A549 treated with CpdA at 1 μM for 4 hours (cell line): ENCODE measurements around the gene NOP9. TPM values are rescaled to one million over a fixed set of nuclear protein-coding genes. Genes with fewer than 3 reads are reported as not detected.

Experiments used
- total RNA-seq: library from RNA; stranded (reverse); fragments of 200-300 nt; extraction: Qiagen RNA extraction; gene quantifications from 5 replicates; pipeline ENCODE4 v1.2.3, GENCODE V29; 2022; ENCODE audit warnings: low read depth

The NOP9 gene, protein sequence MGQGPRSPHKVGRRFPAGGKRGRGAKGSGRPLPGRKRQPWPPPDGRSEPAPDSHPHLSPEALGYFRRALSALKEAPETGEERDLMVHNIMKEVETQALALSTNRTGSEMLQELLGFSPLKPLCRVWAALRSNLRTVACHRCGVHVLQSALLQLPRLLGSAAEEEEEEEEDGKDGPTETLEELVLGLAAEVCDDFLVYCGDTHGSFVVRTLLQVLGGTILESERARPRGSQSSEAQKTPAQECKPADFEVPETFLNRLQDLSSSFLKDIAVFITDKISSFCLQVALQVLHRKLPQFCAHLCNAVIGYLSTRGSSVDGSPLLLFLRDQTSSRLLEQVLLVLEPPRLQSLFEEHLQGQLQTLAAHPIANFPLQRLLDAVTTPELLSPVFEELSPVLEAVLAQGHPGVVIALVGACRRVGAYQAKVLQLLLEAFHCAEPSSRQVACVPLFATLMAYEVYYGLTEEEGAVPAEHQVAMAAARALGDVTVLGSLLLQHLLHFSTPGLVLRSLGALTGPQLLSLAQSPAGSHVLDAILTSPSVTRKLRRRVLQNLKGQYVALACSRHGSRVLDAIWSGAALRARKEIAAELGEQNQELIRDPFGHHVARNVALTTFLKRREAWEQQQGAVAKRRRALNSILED
- total RNA-seq = 15.1 to 19.5 TPM (median 18.5 TPM) in 5 replicates

DNA sequence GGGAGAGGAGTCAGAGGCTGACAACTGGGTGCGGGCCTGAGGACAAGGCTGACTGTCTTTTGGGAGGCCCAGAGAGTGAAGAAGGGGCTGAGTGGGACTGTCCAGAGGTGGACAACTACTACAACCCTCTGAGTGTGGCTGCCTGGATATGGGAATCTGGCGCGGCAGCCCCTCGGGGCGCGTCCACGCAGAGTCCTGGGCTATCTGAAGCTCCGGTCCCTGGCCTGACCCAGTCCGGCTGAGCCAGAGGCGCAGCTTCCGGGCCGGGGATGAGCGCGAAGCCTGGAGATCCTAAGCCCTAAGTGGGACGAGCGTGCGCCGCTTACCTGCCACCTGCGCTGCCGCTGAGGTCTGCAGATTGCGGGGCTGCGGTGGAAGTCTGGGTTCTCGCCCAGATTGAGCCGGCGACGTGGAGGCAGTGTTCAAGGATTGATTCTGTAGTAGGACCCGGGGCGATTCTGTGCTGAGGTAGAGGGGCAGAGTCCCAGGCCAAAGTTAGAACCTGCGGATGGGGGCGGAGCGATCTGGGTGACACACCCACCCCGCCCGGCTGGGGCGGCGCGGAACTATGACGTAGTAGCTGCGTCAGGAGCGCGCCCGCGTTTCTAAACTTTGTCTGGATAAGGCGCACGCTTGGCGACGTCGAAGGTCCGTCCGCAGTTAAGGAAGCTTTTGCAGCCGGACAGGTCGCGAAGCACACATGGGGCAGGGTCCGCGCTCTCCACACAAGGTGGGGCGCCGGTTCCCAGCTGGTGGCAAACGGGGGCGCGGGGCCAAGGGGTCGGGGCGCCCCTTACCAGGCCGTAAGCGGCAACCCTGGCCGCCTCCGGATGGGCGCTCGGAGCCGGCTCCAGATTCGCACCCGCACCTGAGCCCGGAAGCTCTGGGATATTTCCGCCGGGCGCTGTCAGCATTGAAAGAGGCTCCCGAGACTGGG is at the start of gene NOP9, which contains the start of gene DHRS1:
Gene NOP9 (plus strand): TSS at position 596 of the 937 bp plus-strand sequence. CDS start 105 bp downstream, at position 701.
Gene DHRS1 (minus strand): TSS at position 526 of the 937 bp plus-strand sequence. CDS start 674 bp downstream, outside the sequence.

DNA sequence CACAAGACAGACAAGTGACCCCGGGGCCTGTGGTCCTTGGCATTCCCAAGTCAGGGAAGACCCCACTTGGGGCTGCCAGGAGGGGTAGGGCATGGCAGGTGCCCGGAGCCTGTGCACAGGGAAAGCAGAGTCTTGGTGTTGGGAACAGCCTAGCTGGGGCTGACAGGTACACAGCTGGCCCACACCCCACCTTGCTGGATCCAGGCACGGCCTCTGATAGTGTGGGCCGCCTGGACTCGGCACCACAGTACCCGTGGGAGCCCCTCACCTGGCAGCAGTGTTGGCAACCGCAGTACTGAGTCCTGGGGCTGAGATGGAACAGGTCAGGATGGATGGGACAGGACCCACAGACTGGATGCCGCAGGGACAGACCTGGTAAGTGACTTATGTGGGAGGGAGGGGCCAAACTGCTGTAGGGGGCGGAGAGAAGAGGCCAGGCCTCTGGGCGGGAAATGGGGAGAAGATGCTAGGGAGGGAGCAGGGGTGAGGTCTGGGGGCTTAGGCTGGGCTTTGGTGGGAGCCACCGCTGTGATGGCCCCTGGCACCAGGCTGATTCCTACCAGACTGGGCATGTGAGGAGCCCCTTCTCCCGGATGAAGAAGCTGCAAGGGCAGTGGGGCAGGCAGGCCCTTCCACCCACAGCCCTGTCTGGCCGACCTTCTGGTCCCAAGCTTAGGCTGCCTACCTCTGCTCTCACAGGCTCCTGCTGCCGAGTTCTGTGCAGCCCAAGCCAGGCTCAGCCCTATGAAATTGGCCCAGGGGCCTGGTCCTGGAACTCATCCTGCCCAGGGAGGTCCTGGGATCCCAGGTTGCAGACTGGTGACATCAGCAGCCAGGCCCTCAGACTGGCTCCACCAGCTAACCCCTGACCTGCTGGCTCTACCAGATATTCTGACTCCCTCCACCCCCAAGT is 36.6 kb upstream of the NOP9 start, which contains the start of gene TGM1:
Gene TGM1 (minus strand): TSS at position 357 of the 913 bp plus-strand sequence. CDS start 825 bp downstream, outside the sequence.

DNA sequence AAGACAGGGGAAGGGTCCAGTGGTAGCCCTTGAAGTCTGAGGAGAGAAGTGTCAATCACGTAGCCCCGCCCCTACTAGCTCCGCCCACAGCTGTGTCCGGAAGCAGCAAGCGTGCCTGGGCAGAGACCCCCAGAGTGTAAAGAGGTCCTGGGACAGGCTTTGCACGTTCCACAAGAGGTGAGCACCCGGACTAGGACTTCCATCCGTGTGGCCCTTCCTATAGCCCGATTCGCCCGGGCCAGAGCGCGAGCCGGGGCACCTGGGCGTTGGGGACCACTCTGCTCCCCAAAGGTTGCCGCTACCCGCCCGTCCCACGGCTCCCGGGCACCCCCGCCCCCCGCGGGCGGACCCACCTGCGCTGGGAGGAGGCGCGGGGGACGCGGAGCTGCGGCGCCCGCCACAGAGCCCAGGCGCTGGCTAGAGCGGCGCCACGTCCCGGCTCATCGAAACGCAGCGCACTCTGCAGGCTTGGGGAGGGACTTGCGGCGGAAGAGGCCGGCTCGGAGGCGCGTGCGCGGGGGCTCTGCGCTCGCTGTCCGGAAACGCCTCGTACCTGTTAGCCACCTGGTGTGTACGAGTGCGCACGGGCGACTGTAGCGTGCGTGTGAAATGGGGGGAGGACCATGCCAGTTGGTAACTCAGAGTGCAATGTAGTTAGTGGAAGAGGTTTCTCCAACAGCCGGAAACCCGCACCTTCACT is 28.4 kb upstream of the NOP9 start, which contains the start of gene RABGGTA:
Gene RABGGTA (minus strand): TSS at position 464 of the 700 bp plus-strand sequence. CDS start 482 bp downstream, outside the sequence.

DNA sequence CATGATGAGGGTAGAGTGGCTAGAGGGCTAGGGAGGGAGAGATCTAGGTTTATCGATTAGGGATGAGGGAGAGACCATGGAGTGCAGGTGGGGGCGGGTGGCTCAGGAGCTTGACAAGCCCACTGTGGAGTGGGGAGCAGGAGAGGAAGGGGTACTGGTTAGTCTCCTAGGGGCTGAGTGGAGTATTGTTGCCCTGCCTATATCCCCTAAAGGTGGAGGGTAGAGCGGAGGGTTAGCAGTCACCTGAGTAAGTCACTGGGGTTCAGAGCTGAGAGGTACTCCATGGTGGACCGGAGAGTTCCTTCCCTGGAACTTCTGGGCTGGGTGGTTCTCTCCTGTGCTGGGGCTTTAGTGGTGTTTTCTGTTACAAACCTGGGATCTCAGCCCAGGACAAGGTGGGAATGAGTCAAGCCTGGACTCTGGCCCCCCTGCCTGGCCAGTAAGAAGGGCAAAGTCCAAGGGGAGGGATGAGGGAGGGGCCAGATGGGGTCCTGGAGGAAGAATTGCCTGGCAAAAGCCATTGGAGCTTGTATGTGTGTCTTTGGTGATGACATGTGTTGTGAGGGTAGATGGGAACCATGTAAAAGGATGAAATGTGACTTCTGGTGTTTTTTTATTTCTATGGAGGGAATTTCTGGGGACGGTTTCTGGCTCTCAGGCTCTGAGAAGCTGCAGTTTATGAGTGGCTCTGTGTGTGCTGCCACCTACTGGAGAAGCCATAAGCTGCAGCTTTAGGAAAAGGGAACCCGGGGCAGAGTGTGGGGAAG is 8.1 kb downstream of the NOP9 start, which contains the start of gene CIDEB:
Gene CIDEB (minus strand): TSS at position 403 of the 767 bp plus-strand sequence. CDS start 119 bp downstream, at position 284.

DNA sequence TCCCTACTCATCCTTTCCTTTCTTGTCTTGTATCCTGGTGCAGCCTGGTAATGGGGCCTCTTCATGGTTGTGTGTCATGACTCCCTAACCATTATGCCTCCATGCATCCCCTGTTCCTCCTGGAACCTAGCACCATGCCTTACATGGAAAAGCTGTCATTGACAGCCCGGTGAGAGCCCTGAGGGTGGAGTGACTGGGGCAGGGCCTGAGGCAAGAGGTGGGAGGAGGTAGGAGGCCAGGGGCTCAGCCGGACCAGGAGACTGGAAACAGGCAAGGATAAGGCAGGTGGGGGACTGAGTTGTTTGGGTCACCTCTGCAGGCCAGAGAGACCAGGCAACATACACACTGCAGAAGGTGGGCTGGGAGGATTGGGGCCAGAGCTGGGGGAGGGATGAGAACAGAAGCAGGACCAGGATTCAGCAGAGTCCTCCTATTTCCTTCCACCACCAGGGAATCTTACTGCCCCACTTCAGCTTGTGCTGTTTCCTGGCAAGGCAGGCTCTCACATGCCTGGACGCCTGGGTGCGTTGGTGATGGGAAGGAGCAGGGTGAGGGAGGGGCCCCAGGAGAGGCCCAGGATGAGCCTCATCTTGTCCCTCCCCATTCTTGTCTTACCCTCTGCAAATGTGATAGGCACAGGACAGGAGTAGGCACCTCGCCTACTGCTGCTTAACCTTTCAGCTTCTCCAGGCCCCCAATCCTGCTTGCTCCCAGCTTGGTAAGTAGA is 10.1 kb downstream of the NOP9 start, which contains the start of gene LTB4R2:
Gene LTB4R2 (plus strand): TSS at position 603 of the 727 bp plus-strand sequence. CDS start 525 bp downstream, outside the sequence.

DNA sequence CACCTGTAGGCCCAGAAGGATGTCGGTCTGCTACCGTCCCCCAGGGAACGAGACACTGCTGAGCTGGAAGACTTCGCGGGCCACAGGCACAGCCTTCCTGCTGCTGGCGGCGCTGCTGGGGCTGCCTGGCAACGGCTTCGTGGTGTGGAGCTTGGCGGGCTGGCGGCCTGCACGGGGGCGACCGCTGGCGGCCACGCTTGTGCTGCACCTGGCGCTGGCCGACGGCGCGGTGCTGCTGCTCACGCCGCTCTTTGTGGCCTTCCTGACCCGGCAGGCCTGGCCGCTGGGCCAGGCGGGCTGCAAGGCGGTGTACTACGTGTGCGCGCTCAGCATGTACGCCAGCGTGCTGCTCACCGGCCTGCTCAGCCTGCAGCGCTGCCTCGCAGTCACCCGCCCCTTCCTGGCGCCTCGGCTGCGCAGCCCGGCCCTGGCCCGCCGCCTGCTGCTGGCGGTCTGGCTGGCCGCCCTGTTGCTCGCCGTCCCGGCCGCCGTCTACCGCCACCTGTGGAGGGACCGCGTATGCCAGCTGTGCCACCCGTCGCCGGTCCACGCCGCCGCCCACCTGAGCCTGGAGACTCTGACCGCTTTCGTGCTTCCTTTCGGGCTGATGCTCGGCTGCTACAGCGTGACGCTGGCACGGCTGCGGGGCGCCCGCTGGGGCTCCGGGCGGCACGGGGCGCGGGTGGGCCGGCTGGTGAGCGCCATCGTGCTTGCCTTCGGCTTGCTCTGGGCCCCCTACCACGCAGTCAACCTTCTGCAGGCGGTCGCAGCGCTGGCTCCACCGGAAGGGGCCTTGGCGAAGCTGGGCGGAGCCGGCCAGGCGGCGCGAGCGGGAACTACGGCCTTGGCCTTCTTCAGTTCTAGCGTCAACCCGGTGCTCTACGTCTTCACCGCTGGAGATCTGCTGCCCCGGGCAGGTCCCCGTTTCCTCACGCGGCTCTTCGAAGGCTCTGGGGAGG is 11.3 kb downstream of the NOP9 start, which contains the start of gene LTB4R:
Gene LTB4R (plus strand): TSS at position 857 of the 959 bp plus-strand sequence. CDS start 4,150 bp downstream, outside the sequence.

DNA sequence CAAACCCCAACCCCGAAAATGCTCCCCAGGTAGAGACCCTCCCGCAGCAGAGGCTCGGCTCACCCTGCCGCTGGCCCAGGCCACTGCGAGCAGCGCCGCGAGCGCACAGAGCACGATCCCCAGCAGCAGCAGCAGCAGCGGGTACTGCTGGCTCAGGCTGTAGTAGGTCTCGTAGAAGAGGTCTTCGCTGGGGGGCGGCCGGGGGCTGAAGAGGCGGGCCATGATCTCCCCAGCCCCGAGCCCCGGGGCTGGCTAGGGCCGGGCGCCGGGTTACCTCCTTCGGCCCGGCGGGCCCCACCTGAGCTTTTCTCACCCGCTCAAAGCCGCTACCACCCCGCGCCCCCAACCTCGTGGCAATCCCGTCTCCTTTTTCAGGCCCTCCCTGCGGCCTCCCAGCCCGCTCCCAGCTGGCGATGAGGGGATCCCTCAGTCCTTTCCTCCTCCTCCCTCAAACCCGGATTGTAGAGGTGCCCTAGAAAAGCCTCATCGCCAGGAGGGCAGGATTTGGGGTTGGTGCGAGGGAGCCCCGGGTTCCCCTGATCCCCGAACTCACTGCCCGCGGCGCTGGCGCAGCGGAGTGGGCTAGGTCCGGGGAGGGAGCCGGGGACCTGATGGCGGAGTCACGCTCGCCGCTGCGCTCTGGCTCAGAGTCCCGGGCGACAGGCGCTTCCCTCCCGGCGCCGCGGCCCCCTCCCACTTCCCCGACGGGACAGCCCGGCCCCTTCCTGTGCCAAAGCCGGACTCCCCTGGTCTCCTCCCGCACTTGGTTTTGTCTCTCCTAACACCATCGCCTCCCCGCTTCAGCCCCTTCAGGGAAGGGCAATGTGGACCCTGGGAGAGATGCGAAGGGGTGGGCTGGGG is 35.0 kb downstream of the NOP9 start, which contains the start of gene ADCY4:
Gene ADCY4 (minus strand): TSS at position 641 of the 861 bp plus-strand sequence. CDS start 419 bp downstream, at position 222.

DNA sequence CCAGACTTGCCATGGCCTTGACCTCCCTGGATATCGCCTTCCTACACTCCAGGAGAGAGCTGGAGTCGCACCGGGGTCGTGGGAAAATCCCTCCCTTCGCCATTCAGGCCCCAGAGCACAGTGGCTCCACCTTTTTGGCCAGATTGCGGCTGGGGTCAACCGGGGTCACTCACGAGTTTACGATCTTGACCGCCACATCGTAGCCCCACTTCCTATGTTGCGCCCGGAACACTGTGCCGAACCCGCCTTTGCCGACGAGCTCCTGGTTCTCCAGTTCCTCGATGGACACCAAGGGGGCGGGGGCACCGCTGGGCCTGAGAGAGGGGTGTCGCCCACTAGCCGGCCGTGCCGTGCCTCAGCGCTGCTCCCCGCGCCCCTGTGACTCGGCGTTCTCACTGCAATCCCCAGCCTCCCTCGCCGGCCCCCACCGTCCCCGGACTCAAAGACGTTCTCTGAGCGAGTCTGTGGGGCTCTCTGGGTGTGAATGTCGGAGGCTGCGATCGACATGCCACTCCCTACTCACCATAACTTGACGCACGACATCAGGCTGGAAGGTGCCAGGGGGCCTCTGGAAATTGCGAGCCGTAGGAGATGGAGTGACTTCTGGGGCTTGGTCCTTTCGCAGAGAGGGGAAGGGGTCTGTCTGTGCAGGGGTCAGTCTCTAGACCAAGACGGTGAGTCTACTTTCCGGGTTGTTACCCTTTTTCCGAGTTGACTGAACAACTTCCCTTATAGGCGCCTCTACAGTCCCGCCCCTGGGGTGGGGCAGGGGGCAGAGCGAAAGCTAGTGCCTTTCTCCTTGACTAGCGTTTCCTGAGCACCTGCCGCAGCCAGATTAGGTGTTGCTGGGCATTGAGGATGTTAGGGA is 39.9 kb downstream of the NOP9 start, which contains the start of gene RIPK3:
Gene RIPK3 (minus strand): TSS at position 708 of the 868 bp plus-strand sequence. CDS start 165 bp downstream, at position 543.

Other genes with a start within 250 kb of the NOP9 start
- 0.38 to 0.56 TPM (median 0.45 TPM) in 5 replicates for gene CARMIL3, start 247.8 kb upstream of the NOP9 start, total RNA-seq
- not detected in 5 replicates for gene CPNE6, start 228.3 kb upstream of the NOP9 start, total RNA-seq
- gene PCK2, start 205.5 kb upstream of the NOP9 start, total RNA-seq = 18.2 to 20.8 TPM (median 19.0 TPM) in 5 replicates
- gene DCAF11, start 185.1 kb upstream of the NOP9 start, total RNA-seq = 20.4 to 24.2 TPM (median 21.1 TPM) in 5 replicates
- gene NRL, start 184.9 kb upstream of the NOP9 start, total RNA-seq = 0.48 to 1.2 TPM (median 1.0 TPM) in 5 replicates
- gene FITM1, start 169.2 kb upstream of the NOP9 start, total RNA-seq = 0.13 TPM in 1 of 5 replicates, not detected in the others
- 165 to 182 TPM (median 174 TPM) in 5 replicates for gene PSME1, start 163.7 kb upstream of the NOP9 start, total RNA-seq
- gene EMC9, start 158.3 kb upstream of the NOP9 start, total RNA-seq = 48.8 to 64.4 TPM (median 62.6 TPM) in 5 replicates
- 175 to 204 TPM (median 181 TPM) in 5 replicates for gene PSME2, start 153.2 kb upstream of the NOP9 start, total RNA-seq
- gene RNF31, start 152.4 kb upstream of the NOP9 start, total RNA-seq = 21.0 to 29.8 TPM (median 27.3 TPM) in 5 replicates
- gene IRF9, start 138.6 kb upstream of the NOP9 start, total RNA-seq = 17.3 to 22.2 TPM (median 20.2 TPM) in 5 replicates
- 3.7 to 7.0 TPM (median 4.8 TPM) in 5 replicates for gene REC8, start 127.8 kb upstream of the NOP9 start, total RNA-seq
- 76.9 to 102 TPM (median 78.5 TPM) in 5 replicates for gene IPO4, start 111.0 kb upstream of the NOP9 start, total RNA-seq
- 63.8 to 71.3 TPM (median 70.1 TPM) in 5 replicates for gene TM9SF1, start 104.4 kb upstream of the NOP9 start, total RNA-seq
- gene TSSK4, start 94.2 kb upstream of the NOP9 start, total RNA-seq = not detected in 5 replicates
- 78.2 to 95.9 TPM (median 81.6 TPM) in 5 replicates for gene CHMP4A, start 86.4 kb upstream of the NOP9 start, total RNA-seq
- 28.2 to 30.5 TPM (median 28.9 TPM) in 5 replicates for gene MDP1, start 83.8 kb upstream of the NOP9 start, total RNA-seq
- 443 to 489 TPM (median 464 TPM) in 5 replicates for gene NEDD8, start 67.5 kb upstream of the NOP9 start, total RNA-seq
- 54.6 to 64.7 TPM (median 59.1 TPM) in 5 replicates for gene GMPR2, start 66.9 kb upstream of the NOP9 start, total RNA-seq
- 33.6 to 39.6 TPM (median 38.4 TPM) in 5 replicates for gene TINF2, start 57.2 kb upstream of the NOP9 start, total RNA-seq
- 0.48 to 1.2 TPM (median 1.2 TPM) in 5 replicates for gene TGM1, start 36.7 kb upstream of the NOP9 start, total RNA-seq
- gene RABGGTA, start 28.3 kb upstream of the NOP9 start, total RNA-seq = 15.9 to 17.8 TPM (median 17.5 TPM) in 5 replicates
- gene DHRS1, start 70 bp upstream of the NOP9 start, total RNA-seq = 10.3 to 13.4 TPM (median 11.5 TPM) in 5 replicates
- 0.18 to 0.50 TPM (median 0.32 TPM) in 5 replicates for gene CIDEB, start 8.1 kb downstream of the NOP9 start, total RNA-seq
- 2.9 to 7.2 TPM (median 3.7 TPM) in 5 replicates for gene LTB4R2, start 10.3 kb downstream of the NOP9 start, total RNA-seq
- 5.3 to 7.0 TPM (median 6.2 TPM) in 5 replicates for gene LTB4R, start 11.7 kb downstream of the NOP9 start, total RNA-seq
- gene ADCY4, start 35.2 kb downstream of the NOP9 start, total RNA-seq = not detected in 5 replicates
- gene RIPK3, start 40.1 kb downstream of the NOP9 start, total RNA-seq = not detected in 5 replicates
- gene NFATC4, start 68.3 kb downstream of the NOP9 start, total RNA-seq = 0.07 to 0.40 TPM (median 0.22 TPM) in 5 replicates
- gene NYNRIN, start 99.2 kb downstream of the NOP9 start, total RNA-seq = 0.13 to 0.48 TPM (median 0.16 TPM) in 5 replicates
- 1.3 to 1.6 TPM (median 1.5 TPM) in 5 replicates for gene CBLN3, start 129.8 kb downstream of the NOP9 start, total RNA-seq
- gene KHNYN, start 130.1 kb downstream of the NOP9 start, total RNA-seq = 25.0 to 31.2 TPM (median 29.2 TPM) in 5 replicates
- 33.4 to 54.6 TPM (median 51.3 TPM) in 5 replicates for gene SDR39U1, start 142.9 kb downstream of the NOP9 start, total RNA-seq
- not detected in 5 replicates for gene CMA1, start 208.4 kb downstream of the NOP9 start, total RNA-seq